Vagina (tissue), 2 donors: ENCODE measurements around the gene A4GALT.

Experiments used
- POLR2A ChIP-seq, 2 donors: fragments of 450-650 bp; IDR thresholded peaks; one replicate each; pipeline ENCODE4 v1.6.1; 2017; ENCODE audit warnings: antibody characterized with exemption in 2 of 2, mild to moderate bottlenecking in 2 of 2, moderate library complexity in 2 of 2
- POLR2AphosphoS5 ChIP-seq, 2 donors: sonication (generic); formaldehyde crosslinking; IDR thresholded peaks; one replicate each; pipeline ENCODE4 v1.9.0; 2017; ENCODE audit warnings: antibody characterized with exemption in 2 of 2, mild to moderate bottlenecking in 2 of 2, low read depth in 1 of 2; ENCODE audit not compliant: insufficient read depth in 1 of 2
- TF ChIP-seq, protein P1 (sequence below), 3 experiments: fragments of 450-650 bp in 2 of 3; fragments of 200-600 bp in 1 of 3; sonication (generic) in 1 of 3; IDR thresholded peaks; one replicate each; pipeline ENCODE4 v1.5.1; 2017 to 2019; ENCODE audit warnings: antibody characterized with exemption in 3 of 3, mild to moderate bottlenecking in 2 of 3, moderate library complexity in 2 of 3

- TF ChIP-seq POLR2AphosphoS5 (IDR thresholded peaks at IDR 0.05; ENCODE audit: insufficient read depth in 1 of 2, low read depth in 1 of 2), result no peak
- TF ChIP-seq, protein P1, sequence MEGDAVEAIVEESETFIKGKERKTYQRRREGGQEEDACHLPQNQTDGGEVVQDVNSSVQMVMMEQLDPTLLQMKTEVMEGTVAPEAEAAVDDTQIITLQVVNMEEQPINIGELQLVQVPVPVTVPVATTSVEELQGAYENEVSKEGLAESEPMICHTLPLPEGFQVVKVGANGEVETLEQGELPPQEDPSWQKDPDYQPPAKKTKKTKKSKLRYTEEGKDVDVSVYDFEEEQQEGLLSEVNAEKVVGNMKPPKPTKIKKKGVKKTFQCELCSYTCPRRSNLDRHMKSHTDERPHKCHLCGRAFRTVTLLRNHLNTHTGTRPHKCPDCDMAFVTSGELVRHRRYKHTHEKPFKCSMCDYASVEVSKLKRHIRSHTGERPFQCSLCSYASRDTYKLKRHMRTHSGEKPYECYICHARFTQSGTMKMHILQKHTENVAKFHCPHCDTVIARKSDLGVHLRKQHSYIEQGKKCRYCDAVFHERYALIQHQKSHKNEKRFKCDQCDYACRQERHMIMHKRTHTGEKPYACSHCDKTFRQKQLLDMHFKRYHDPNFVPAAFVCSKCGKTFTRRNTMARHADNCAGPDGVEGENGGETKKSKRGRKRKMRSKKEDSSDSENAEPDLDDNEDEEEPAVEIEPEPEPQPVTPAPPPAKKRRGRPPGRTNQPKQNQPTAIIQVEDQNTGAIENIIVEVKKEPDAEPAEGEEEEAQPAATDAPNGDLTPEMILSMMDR (IDR thresholded peaks at IDR 0.05), result no peak
- no peak for TF ChIP-seq POLR2A (IDR thresholded peaks at IDR 0.05)
Measured at GRCh38 chr22:42679691-42680090, 41.0 kb downstream of the A4GALT start.
